NCI-H748 (cell line): Measurements from ENCODE around the gene PLPP1.

Source experiments
- DNase-seq: peaks from one replicate; lab custom pipeline; 2025; ENCODE audit not compliant: unreplicated experiment; lab: John Stamatoyannopoulos, UW

Gene PLPP1

GRCh38 chr5:55451976-55452375, 82.8 kb downstream of the PLPP1 start:
- DNase-seq = no peak

GRCh38 chr5:55450050-55450765, 84.6 kb downstream of the PLPP1 start:
- DNase-seq = no peak

GRCh38 chr5:55446640-55447351, 88.0 kb downstream of the PLPP1 start:
- DNase-seq = no peak

- no peak for DNase-seq
Observed at GRCh38 chr5:55445791-55446190, 89.0 kb downstream of the PLPP1 start.

GRCh38 chr5:55441954-55442353, 92.8 kb downstream of the PLPP1 start:
- DNase-seq = no peak

DNA sequence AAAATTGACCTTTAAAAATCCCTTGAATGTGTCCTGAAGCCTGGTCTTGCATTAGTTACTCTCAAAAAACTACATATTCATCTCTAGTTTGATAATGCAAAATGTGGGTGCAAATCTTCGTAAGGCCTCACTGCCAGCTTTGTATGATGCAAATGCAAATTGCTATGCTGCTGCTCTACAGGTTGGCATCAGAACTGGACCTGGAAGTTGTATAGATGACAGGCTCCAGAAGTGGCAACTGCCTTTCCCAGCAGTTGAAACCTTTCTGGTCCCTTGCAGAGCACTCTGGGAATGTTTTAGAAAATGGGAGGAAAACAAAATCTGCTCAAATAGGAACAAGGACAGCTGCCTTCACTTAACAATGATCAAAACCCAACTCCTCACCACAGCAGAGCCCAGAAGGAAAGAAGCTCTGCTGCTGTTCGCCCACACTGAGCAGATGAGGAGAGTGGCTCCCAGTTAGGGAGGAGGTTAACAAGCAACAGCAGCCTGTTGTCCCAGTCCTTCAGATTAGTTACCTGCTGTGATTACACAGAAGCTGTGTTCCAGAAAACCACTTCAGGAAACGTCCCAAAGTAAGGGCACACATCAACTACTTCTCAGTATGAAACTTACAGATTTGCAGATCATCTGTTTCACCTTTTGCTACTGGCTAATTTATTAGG, 93.5 kb downstream of the PLPP1 start:
- DNase-seq = peak; percentile 45

- DNase-seq = no peak
Observed at GRCh38 chr5:55440188-55440646, 94.5 kb downstream of the PLPP1 start.

GRCh38 chr5:55438998-55439397, 95.8 kb downstream of the PLPP1 start:
- no peak for DNase-seq

DNA sequence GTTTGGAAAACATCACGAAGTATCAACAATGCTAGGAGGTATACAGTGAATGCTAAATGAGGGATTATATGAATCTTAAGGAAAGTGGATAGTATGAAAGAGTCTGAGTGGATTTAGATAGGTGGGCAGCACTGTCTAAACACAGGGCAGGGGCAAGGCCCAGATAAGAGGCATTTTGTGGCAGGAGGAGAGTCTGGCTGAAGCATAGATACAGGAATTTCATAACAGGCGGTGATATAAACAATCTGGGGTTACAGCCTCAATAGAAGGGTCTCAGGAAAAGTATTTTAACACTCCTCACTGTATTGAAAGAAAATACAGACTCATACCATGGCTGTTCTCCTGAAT, 96.9 kb downstream of the PLPP1 start:
- DNase-seq = no peak

- no peak for DNase-seq
Observed at GRCh38 chr5:55437452-55437851, 97.3 kb downstream of the PLPP1 start.

DNA sequence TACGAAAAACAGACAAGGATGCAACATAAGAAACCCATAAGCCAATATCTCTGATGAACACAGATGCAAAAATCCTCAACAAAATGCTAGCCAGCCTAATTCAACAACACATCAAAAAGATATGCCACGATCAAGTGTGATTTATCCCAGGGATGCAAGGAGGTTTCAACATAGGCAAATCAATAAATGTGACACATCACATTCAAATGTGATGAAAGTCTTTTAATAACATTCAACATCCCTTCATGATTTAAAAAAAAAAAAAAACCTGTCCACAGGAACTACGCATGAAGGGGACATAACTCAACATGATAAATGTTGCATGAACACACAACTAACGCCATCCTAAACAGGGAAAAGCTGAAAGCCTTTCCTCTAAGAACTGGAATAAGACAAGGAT, 102.2 kb downstream of the PLPP1 start:
- no peak for DNase-seq

DNA sequence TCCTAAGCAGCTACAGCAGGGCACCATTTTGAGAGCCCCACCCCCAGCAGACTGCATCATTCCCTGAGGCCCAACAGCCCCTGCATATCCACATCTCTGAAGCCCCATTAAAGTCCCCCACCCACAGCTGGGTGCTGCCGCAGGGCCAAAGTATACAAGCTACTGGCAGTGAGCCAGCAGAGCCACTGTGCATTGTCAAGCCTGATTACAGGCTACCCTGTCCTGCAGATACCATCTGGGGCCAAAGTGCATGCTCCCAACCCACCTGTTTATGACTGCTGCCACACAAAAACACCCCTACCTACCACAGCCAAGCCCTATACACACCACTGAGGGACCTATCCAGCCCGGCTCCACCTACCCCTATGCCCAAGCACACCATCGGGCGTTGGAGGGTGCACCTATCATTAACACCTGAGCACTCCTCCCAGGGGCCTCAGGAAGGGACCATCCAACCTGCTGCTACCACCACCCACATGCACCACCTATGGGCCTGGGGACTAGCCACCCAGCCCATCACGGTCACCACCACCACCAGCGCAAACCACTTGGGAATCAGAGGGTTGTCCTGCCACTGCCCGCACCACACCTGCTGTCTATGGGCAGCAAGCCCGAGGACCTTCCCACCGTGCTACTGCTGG, 105.0 kb downstream of the PLPP1 start:
- DNase-seq = peak; percentile 93

DNA sequence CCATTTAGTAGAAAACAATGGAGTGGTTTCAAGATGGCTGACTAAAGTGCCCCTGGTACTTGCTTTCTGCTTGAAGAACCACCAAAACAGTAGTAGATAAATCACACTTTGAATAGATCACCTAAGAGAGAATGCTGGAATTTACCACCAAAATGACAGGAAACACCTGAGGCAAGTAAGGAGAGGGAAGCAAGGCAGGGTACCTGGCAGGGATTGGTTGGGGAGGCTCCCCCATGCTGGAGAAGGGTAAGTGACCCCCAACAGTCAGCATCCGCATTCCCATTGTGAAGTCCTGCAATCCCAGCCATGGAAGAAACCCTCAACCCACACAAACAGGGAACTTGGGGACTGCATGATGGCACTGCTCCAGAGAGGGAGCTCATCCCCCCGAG, 105.5 kb downstream of the PLPP1 start:
- no peak for DNase-seq

DNA sequence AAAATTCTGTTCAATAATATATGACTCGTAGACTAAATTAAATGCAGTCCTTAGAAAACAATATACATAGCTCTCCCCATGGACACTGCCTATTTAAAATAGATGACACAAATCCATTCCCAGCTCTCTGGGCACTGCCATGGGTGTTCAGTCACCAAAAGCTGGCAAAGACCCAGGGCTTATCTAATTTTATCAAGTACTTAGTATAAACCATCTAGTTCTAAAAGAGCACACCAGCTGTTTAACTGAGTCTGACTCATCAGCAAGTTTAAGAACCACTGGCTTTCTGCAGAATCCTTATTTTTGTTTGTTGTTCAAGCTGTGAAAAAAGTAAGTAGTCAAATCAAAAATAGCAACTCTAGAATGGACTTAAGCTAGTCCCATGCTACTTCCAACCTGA, 107.6 kb downstream of the PLPP1 start:
- DNase-seq = no peak

- no peak for DNase-seq
Observed at GRCh38 chr5:55426455-55426854, 108.3 kb downstream of the PLPP1 start.

DNA sequence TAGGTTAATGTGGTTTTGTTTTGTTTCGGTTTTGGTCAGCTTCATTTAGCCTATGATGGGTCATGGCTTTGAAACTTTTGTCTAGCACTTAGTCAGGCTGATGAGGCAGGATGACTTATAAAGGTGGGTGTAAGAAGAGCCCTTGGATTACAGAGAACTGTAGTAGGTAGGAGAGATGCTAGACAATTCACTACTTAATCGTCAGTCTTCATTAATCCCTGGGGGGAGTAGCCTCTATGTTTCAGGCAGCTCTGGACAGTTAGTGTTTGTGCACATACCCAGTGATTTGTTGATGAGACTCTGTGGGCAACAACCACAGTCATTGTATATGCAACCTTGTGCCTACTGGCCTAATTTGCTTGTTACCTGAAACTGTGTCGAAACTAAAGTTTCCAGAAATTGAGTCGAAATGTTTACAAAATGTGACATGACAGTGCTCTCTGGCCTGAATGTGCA, 113.7 kb downstream of the PLPP1 start:
- DNase-seq = no peak

GRCh38 chr5:55418994-55419968, 115.5 kb downstream of the PLPP1 start:
- no peak for DNase-seq

DNA sequence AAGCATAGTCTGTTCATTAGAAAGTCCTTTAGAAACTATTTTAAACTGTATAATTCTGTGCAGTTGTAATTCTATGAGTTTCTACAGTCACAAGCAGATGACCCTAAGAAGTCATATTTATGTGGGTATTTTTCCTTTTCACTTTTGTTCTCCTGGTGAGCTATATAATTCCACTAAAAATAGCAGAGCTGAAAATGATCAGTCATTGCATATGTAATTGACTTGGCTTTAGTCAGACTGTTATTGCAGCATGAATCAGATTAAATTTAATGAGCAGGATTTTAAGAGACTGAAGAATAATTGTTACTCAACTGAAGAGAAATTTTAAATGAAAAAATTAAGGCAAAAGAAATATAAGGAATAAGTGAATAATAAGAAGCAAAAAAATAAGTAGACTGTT, 118.5 kb downstream of the PLPP1 start:
- DNase-seq = no peak

DNA sequence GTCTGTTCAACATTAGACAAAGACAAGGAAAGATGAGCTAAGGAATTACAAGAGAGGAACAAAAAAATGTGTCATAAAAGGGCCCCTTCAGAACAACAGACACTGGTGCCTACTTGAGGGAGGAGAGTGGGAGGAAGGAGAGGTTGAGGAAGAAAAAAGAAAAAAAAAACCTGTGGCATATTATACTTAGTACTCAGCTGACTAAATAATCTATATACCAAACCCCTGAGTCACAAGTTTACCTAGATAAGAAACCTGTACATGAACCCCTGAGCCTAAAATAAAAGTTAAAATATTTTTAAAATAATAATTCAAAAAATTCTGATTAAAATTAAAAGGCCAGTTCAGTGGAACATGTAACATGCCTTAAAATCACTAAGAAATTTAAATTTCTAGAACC, 119.7 kb downstream of the PLPP1 start:
- no peak for DNase-seq

DNA sequence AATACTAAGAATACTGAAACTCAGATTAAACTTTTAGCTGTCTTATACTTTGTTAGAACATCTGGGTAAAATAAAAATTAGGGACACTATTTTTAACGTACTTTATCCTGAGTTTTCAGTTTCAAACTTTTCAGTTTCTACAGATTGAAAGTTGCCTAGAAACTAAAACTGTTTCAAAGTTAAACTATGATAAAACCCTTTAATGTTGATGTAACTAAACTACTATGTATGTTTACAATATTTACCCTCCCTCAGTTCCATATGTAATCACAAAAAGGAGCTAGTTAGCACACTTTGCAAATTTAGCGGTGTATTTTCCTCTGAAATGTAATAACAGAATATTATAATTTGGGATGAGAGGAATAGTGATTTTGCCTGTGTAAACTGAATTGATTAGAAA, 121.1 kb downstream of the PLPP1 start:
- DNase-seq = no peak
